ENCODE data around the gene RFFL.

Gene RFFL

DNA sequence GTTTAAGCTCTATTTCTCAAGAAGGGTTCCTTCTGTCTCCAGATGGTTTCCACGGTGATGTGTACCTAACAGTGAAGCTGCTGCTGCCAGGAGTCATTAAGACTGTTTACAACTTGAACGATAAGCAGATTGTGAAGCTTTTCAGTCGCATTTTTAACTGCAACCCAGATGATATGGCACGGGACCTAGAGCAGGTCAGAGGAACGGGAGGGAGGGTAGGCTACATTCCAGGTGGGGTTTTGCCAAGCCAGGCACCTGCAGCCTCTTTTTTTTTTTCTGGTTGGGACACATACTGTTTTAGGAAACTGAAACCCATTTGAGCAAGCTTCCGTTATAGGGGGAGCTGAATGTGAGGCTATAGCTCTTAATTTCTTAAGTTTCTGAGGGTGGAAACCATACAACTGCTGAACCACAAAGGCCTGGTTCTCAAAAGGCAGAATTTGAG lies 72.6 kb downstream of the RFFL start:
- TF ChIP-seq CTCF (conservative IDR thresholded peaks at IDR 0.05) = no peak

DNA sequence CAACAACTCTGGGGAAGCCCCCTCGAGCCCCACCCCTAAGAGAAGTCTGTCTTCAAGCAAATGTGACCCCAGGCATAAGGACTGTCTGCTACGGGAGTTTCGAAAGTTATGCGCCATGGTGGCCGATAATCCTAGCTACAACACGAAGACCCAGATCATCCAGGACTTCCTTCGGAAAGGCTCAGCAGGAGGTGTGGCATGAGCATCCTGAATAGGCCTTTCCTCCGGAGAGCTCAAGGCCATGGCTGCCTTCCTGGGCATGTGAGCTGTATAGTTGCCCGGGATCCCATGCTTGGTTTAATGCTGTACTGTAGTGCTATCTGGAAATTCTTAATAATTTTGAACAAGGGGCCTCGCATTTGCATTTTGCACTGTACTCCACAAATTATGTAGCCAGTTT lies 74.0 kb downstream of the RFFL start:
- peak overlapping the region; percentile 99 for H3K27ac ChIP-seq
- TF ChIP-seq CTCF (conservative IDR thresholded peaks at IDR 0.05) = no peak

More for the DNA sequence above, 72.6 kb downstream of the RFFL start:
- peak overlapping the region; percentile 99 for H3K27ac ChIP-seq

DNA sequence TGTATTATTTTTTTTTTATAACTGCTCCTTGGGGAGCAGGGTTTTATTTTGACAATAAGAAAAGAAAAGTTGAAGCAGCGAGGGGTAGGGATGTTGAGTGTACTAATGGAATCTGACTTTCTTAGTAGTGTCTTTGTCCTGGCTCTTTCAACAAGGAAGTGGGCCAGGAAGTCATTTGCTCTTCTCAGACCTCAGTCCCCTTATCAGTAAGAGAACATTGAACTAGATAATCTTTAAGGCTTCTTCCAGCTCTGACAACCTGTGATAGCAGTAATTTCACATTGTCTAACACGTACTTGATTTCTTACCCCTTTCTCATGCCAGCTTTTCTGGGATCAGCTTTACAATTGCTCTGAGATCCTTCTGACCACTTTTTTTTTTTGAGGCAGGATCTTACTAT lies 74.9 kb downstream of the RFFL start:
- H3K27ac ChIP-seq = peak overlapping the region; percentile 99; the same call in 1 of the 2 replicates
- TF ChIP-seq CTCF (conservative IDR thresholded peaks at IDR 0.05) = no peak

GRCh38 chr17:34987232-34987631 lies 76.3 kb downstream of the RFFL start:
- H3K27ac ChIP-seq = peak overlapping the region; percentile 99
- TF ChIP-seq CTCF (conservative IDR thresholded peaks at IDR 0.05) = no peak

GRCh38 chr17:34981538-34982241 lies 81.8 kb downstream of the RFFL start:
- H3K27ac ChIP-seq = peak overlapping the region; percentile 98

DNA sequence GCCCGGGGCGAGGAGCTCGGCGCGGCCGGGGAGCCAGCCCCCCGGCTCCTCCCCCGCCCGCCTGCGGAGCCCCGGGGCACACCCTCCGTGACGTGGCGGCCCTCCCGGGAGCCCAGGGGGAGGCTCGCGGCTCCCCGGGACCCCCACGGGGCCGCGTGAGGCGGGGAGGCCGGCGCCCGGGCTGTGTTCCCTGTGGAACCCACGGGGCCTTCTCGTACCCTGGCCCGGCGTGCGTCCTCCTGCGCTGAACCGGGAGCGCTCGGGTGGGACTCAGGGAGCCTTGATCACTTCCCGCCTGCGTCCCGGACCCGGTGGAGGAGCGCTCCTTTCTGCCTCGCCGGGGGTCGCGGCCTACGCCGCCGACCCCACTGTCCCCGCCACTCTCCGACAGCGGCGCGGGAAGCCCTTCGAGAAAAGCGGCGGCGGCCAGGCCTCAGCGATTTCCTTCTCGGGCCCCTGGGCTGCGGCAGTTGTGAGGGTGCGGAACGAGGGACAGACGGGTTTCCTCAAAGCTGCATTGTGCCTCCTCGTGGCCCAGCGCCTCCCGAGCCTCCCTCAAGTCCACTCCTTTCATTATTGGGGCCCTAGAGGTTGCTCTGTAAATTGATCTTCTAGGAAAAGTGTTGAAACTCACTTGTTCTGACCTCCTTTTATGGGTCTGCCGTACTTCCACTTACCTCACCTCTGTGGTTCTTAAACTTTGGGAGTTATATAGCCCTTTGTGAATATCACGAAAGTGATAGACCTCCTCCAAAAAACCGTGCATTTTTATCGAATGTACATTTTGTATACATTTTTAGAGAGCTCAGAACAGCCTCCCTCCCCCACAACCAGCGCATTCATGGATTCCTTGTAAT lies 82.6 kb downstream of the RFFL start:
- peak overlapping the region; percentile 98 for H3K27ac ChIP-seq
- TF ChIP-seq CTCF (conservative IDR thresholded peaks at IDR 0.05) = peak; percentile 74

More at GRCh38 chr17:34981538-34982241, 81.8 kb downstream of the RFFL start:
- TF ChIP-seq CTCF (conservative IDR thresholded peaks at IDR 0.05) = no peak

DNA sequence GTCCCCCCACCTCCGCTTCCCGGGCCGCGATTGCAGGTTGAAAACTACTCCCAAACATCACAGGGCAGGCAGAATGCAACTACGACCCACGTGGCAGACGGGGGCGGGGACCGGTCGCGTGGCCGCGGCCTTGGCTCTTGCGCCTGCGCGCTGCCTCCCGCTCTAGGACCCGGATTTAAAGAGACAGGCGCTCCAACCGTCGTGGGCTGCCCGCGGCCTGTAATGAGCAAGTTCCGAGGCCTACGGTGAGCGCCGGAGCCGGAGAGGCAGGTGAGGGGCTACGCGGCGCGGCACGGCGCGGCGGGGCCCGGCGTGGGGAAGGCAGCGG lies 83.2 kb downstream of the RFFL start, which contains the start of gene LIG3:
Gene LIG3, plus strand, starts transcription at position 160 of the 328 bp plus-strand sequence. CDS start 2,494 bp downstream, outside the sequence.
- peak within 1 kb of the TSS; percentile 98 for H3K27ac ChIP-seq
- no peak for TF ChIP-seq CTCF (conservative IDR thresholded peaks at IDR 0.05)
